OCI-LY1 (cell line): ENCODE results near the gene MANSC1.

ENCODE experiments used
- CTCF ChIP-seq: fragments of 200-600 bp; sonication (generic), shearing (Covaris generic); IDR thresholded peaks from 2 replicates; pipeline ENCODE4 v1.5.1; 2017; ENCODE audit warnings: mild to moderate bottlenecking, antibody characterized with exemption, low read length, moderate library complexity, mixed read lengths
- EZH2 ChIP-seq: fragments of 200-600 bp; sonication (generic), shearing (Covaris generic); IDR thresholded peaks from 2 replicates; pipeline ENCODE4 v1.8.0; 2017; ENCODE audit warnings: borderline replicate concordance, mixed run types, mild to moderate bottlenecking, antibody characterized with exemption, low read length, moderate library complexity, mixed read lengths

DNA sequence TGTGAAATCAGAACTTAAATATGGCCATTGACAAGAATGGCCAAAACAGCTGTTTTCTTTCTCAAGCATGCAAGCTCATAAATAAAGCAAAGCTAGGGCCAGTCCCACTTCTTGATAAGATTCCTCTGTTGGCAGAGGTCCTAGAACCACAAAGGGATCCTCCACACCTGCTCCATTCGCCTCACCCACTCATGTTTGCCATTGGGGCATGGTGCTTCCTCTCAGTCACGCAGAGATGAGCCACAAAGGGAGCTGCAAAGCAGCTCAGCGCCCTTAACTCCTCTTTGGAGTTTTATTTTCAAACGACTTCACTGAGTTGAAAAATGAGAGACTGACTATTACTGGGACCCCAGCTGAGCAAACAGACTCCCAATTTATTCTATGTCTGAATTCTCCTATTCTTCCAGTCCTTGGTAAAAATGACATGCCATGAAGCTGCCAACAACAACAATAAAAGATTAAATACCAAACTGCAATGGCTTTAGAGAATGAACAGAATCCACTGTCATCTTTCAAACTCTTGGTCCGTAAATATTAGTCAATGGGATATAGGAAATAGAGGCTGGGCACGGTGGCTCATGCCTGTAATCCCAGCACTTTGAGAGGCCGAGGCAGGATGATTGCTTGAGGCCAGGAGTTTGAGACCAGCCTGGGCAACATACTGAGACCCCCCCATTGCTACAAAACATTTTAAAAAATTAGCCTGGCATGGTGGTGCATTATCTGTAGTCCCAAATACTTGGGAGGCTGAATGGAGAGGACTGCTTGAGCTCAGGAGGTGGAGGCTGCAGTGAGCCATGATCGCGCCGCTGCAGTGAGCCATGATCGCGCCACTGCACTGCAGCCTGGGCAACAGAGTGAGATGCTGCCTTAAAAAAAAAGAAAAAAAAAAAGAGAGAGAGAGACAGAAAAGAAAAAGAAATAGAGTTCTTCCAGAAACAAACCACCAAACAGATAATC, 16.4 kb downstream of the MANSC1 start:
- TF ChIP-seq CTCF (no peak), EZH2 (no peak)
